ENCODE data around the gene STARD9.

Gene STARD9

GRCh38 chr15:42716626-42717025, 141.2 kb downstream of the STARD9 start:
- Histone ChIP-seq H3K23ac (ENCODE audit: low read length) (peak overlapping the region; percentile 58), H3K27me3 (ENCODE audit: insufficient read depth, low read length) (no peaks in the 10 kb centered on the region), H2BK5ac (ENCODE audit: low read depth, low read length, poor library complexity) (no peak overlapping the region), H4K91ac (ENCODE audit: low read depth, low read length) (no peak overlapping the region), H3K4me3 (ENCODE audit: low read depth, low read length) (no peak overlapping the region), H3K18ac (ENCODE audit: low read length) (no peak overlapping the region), H3K4ac (ENCODE audit: low read depth, low read length) (no peak overlapping the region), H3K36me3 (ENCODE audit: control insufficient read depth in 1 of 2, insufficient read depth in 2 of 2, low read length in 2 of 2) (peaks cover 0 to 6% of the 10 kb centered on the region in 2 experiments), H4K12ac (ENCODE audit: low read depth, low read length) (no peak overlapping the region), H3K79me1 (ENCODE audit: low read length) (no peaks in the 10 kb centered on the region), H3K4me1 (ENCODE audit: control insufficient read depth in 1 of 2, insufficient read depth in 2 of 2, low read length in 2 of 2) (no peaks in the 10 kb centered on the region), H3K79me2 (ENCODE audit: control insufficient read depth, insufficient read depth, low read length, poor library complexity) (no peaks in the 10 kb centered on the region), H3K9ac (ENCODE audit: low read length) (no peak overlapping the region), H2BK12ac (ENCODE audit: low read length) (no peak overlapping the region), H3K9me3 (ENCODE audit: insufficient read depth, low read depth, low read length) (peaks cover 2% of the 10 kb centered on the region), H3K14ac (ENCODE audit: low read length) (no peak overlapping the region), H2BK120ac (ENCODE audit: insufficient read depth, low read length, poor library complexity) (no peak overlapping the region), H4K8ac (ENCODE audit: low read depth, low read length) (no peak overlapping the region), H2AK5ac (ENCODE audit: low read length) (no peak overlapping the region), H2AFZ (ENCODE audit: insufficient read depth, low read length, poor library complexity) (no peak overlapping the region), H3K27ac (ENCODE audit: low read depth, low read length) (no peak overlapping the region), H3K4me2 (ENCODE audit: low read length) (no peak overlapping the region)
- DNase-seq, result no peak
- no CpG with 5 or more reads among the region's 2 CpGs for WGBS (ENCODE audit: extremely low coverage, insufficient coverage, insufficient read length)

DNA sequence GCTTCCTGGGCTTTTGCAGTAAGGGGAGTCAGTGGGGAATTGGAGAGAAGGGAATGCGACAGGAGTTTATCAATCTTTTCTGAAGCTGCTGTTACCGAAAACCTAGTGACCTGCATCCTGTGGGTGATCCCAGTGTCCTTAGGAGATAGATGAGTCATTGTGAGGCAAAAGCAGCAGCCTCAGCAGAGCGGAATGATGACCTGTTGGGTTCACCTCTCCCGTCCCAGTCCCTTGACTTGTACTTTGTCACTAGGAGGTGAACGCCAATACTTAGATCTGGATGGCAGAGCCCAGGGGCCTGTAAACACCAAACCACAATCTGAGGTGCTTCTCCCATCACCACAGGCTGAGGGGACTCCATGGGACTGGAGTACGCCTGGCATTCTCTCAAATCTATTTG, 143.6 kb downstream of the STARD9 start:
- H2AFZ ChIP-seq (ENCODE audit: insufficient read depth, low read length, poor library complexity), result no peak overlapping the region
- peaks cover 9 to 12% of the 10 kb centered on the region in 2 experiments for H3K36me3 ChIP-seq (ENCODE audit: control insufficient read depth in 1 of 2, insufficient read depth in 2 of 2, low read length in 2 of 2)
- no peak overlapping the region for H3K9ac ChIP-seq (ENCODE audit: low read length)
- peaks cover 2% of the 10 kb centered on the region for H3K9me3 ChIP-seq (ENCODE audit: insufficient read depth, low read depth, low read length)
- H3K4me3 ChIP-seq (ENCODE audit: low read depth, low read length), result no peak overlapping the region
- H4K12ac ChIP-seq (ENCODE audit: low read depth, low read length), result no peak overlapping the region
- H3K79me2 ChIP-seq (ENCODE audit: control insufficient read depth, insufficient read depth, low read length, poor library complexity), result no peaks in the 10 kb centered on the region
- no peak overlapping the region for H3K18ac ChIP-seq (ENCODE audit: low read length)
- H3K4me1 ChIP-seq (ENCODE audit: control insufficient read depth in 1 of 2, insufficient read depth in 2 of 2, low read length in 2 of 2), result no peaks in the 10 kb centered on the region
- no peaks in the 10 kb centered on the region for H3K79me1 ChIP-seq (ENCODE audit: low read length)
- H3K4me2 ChIP-seq (ENCODE audit: low read length), result no peak overlapping the region
- H4K91ac ChIP-seq (ENCODE audit: low read depth, low read length), result no peak overlapping the region
- H3K27ac ChIP-seq (ENCODE audit: low read depth, low read length), result no peak overlapping the region
- H3K23ac ChIP-seq (ENCODE audit: low read length), result no peak overlapping the region
- no peak overlapping the region for H2AK5ac ChIP-seq (ENCODE audit: low read length)
- DNase-seq, result no peak
- H3K27me3 ChIP-seq (ENCODE audit: insufficient read depth, low read length), result no peaks in the 10 kb centered on the region
- H2BK120ac ChIP-seq (ENCODE audit: insufficient read depth, low read length, poor library complexity), result no peak overlapping the region
- WGBS (ENCODE audit: extremely low coverage, insufficient coverage, insufficient read length), result no CpG with 5 or more reads among the region's 6 CpGs
- H2BK5ac ChIP-seq (ENCODE audit: low read depth, low read length, poor library complexity), result no peak overlapping the region
- H3K14ac ChIP-seq (ENCODE audit: low read length), result no peak overlapping the region
- no peak overlapping the region for H4K8ac ChIP-seq (ENCODE audit: low read depth, low read length)
- H2BK12ac ChIP-seq (ENCODE audit: low read length), result no peak overlapping the region
- H3K4ac ChIP-seq (ENCODE audit: low read depth, low read length), result no peak overlapping the region

GRCh38 chr15:42720071-42720470, 144.7 kb downstream of the STARD9 start:
- Histone ChIP-seq H3K9me3 (ENCODE audit: insufficient read depth, low read depth, low read length) (peaks cover 2% of the 10 kb centered on the region), H2AK5ac (ENCODE audit: low read length) (no peak overlapping the region), H3K9ac (ENCODE audit: low read length) (no peak overlapping the region), H3K4ac (ENCODE audit: low read depth, low read length) (no peak overlapping the region), H2BK5ac (ENCODE audit: low read depth, low read length, poor library complexity) (no peak overlapping the region), H3K79me1 (ENCODE audit: low read length) (no peaks in the 10 kb centered on the region), H2BK120ac (ENCODE audit: insufficient read depth, low read length, poor library complexity) (no peak overlapping the region), H2BK12ac (ENCODE audit: low read length) (no peak overlapping the region), H3K4me3 (ENCODE audit: low read depth, low read length) (no peak overlapping the region), H2AFZ (ENCODE audit: insufficient read depth, low read length, poor library complexity) (no peak overlapping the region), H4K8ac (ENCODE audit: low read depth, low read length) (no peak overlapping the region), H3K18ac (ENCODE audit: low read length) (no peak overlapping the region), H3K14ac (ENCODE audit: low read length) (no peak overlapping the region), H3K36me3 (ENCODE audit: control insufficient read depth in 1 of 2, insufficient read depth in 2 of 2, low read length in 2 of 2) (peaks cover 15 to 22% of the 10 kb centered on the region in 2 experiments), H3K79me2 (ENCODE audit: control insufficient read depth, insufficient read depth, low read length, poor library complexity) (no peaks in the 10 kb centered on the region), H4K12ac (ENCODE audit: low read depth, low read length) (no peak overlapping the region), H3K4me1 (ENCODE audit: control insufficient read depth in 1 of 2, insufficient read depth in 2 of 2, low read length in 2 of 2) (no peaks in the 10 kb centered on the region), H3K27me3 (ENCODE audit: insufficient read depth, low read length) (no peaks in the 10 kb centered on the region), H3K4me2 (ENCODE audit: low read length) (no peak overlapping the region), H3K23ac (ENCODE audit: low read length) (no peak overlapping the region), H3K27ac (ENCODE audit: low read depth, low read length) (no peak overlapping the region), H4K91ac (ENCODE audit: low read depth, low read length) (no peak overlapping the region)
- no CpG with 5 or more reads among the region's 3 CpGs for WGBS (ENCODE audit: extremely low coverage, insufficient coverage, insufficient read length)
- no peak for DNase-seq

- H3K27me3 ChIP-seq (ENCODE audit: insufficient read depth, low read length), result no peaks in the 10 kb centered on the region
- no CpG with 5 or more reads among the region's 6 CpGs for WGBS (ENCODE audit: extremely low coverage, insufficient coverage, insufficient read length)
These were observed 145.6 kb downstream of the STARD9 start for GRCh38 chr15:42721016-42721415.

More at GRCh38 chr15:42721016-42721415, 145.6 kb downstream of the STARD9 start:
- no peak overlapping the region for H2BK5ac ChIP-seq (ENCODE audit: low read depth, low read length, poor library complexity)
- no peak overlapping the region for H3K23ac ChIP-seq (ENCODE audit: low read length)
- no peak overlapping the region for H3K4me2 ChIP-seq (ENCODE audit: low read length)
- H2AK5ac ChIP-seq (ENCODE audit: low read length), result no peak overlapping the region
- H4K12ac ChIP-seq (ENCODE audit: low read depth, low read length), result no peak overlapping the region
- no peak overlapping the region for H4K8ac ChIP-seq (ENCODE audit: low read depth, low read length)
- H3K36me3 ChIP-seq (ENCODE audit: control insufficient read depth in 1 of 2, insufficient read depth in 2 of 2, low read length in 2 of 2), result peaks cover 23 to 30% of the 10 kb centered on the region in 2 experiments
- H3K18ac ChIP-seq (ENCODE audit: low read length), result no peak overlapping the region
- peak; percentile 34 to 49 for DNase-seq
- no peak overlapping the region for H3K4ac ChIP-seq (ENCODE audit: low read depth, low read length)
- no peak overlapping the region for H2BK120ac ChIP-seq (ENCODE audit: insufficient read depth, low read length, poor library complexity)
- H3K27ac ChIP-seq (ENCODE audit: low read depth, low read length), result no peak overlapping the region
- peaks cover 2% of the 10 kb centered on the region for H3K9me3 ChIP-seq (ENCODE audit: insufficient read depth, low read depth, low read length)
- H3K4me1 ChIP-seq (ENCODE audit: control insufficient read depth in 1 of 2, insufficient read depth in 2 of 2, low read length in 2 of 2), result no peaks in the 10 kb centered on the region
- H2AFZ ChIP-seq (ENCODE audit: insufficient read depth, low read length, poor library complexity), result no peak overlapping the region
- no peak overlapping the region for H3K4me3 ChIP-seq (ENCODE audit: low read depth, low read length)
- no peaks in the 10 kb centered on the region for H3K79me1 ChIP-seq (ENCODE audit: low read length)
- H2BK12ac ChIP-seq (ENCODE audit: low read length), result no peak overlapping the region
- no peaks in the 10 kb centered on the region for H3K79me2 ChIP-seq (ENCODE audit: control insufficient read depth, insufficient read depth, low read length, poor library complexity)
- H3K14ac ChIP-seq (ENCODE audit: low read length), result no peak overlapping the region
- H3K9ac ChIP-seq (ENCODE audit: low read length), result no peak overlapping the region
- no peak overlapping the region for H4K91ac ChIP-seq (ENCODE audit: low read depth, low read length)
